Neural cell (in vitro differentiated cells): Measurements from ENCODE around the gene MT1X. TPM values are rescaled to one million over a fixed set of nuclear protein-coding genes. Genes with fewer than 3 reads are reported as not detected.

Experiments
- H2AFZ ChIP-seq: fragments of 200-600, 300-800 bp; sonication (generic), shearing (Covaris generic); 2 replicates; pipeline ENCODE4 v1.6.0; 2014; ENCODE audit warnings: low read depth, mild to moderate bottlenecking, antibody characterized with exemption, low read length, moderate library complexity
- H3F3A ChIP-seq: fragments of 200-600 bp; shearing (Covaris generic); 2 replicates; pipeline ENCODE4 v1.6.1; 2016; ENCODE audit warnings: mild to moderate bottlenecking, moderate library complexity, mixed read lengths, antibody characterized with exemption, low read length; ENCODE audit not compliant: insufficient read depth, poor library complexity, severe bottlenecking
- H3K27ac ChIP-seq: fragments of 200-600, 300-800 bp; sonication (generic), shearing (Covaris generic); 2 replicates; pipeline ENCODE4 v1.5.1; 2014; ENCODE audit warnings: mild to moderate bottlenecking, low read length, moderate library complexity
- H3K27me3 ChIP-seq: fragments of 300-800, 200-600 bp; sonication (generic), shearing (Covaris generic); 2 replicates; pipeline ENCODE4 v1.6.0; 2014; ENCODE audit warnings: mild to moderate bottlenecking, low read depth, low read length, moderate library complexity; ENCODE audit not compliant: insufficient read depth
- H3K36me3 ChIP-seq: fragments of 300-800, 200-600 bp; sonication (generic), shearing (Covaris generic); 2 replicates; pipeline ENCODE4 v1.5.1; 2014; ENCODE audit warnings: mild to moderate bottlenecking, antibody characterized with exemption, low read length, moderate library complexity; ENCODE audit not compliant: insufficient read depth
- H3K4me2 ChIP-seq: fragments of 300-800, 200-600 bp; sonication (generic), shearing (Covaris generic); 2 replicates; pipeline ENCODE4 v1.6.0; 2014; ENCODE audit warnings: mild to moderate bottlenecking, low read length
- H3K4me3 ChIP-seq: fragments of 300-800, 200-600 bp; sonication (generic), shearing (Covaris generic); 2 replicates; pipeline ENCODE4 v1.5.1; 2014; ENCODE audit warnings: mild to moderate bottlenecking, low read length, moderate library complexity
- H3K79me2 ChIP-seq: fragments of 200-600 bp; shearing (Covaris generic); replicated peaks from 2 replicates; pipeline ENCODE4 v1.6.0; 2014; ENCODE audit warnings: mild to moderate bottlenecking, low read length, moderate library complexity; ENCODE audit not compliant: insufficient read depth
- H3K9ac ChIP-seq: fragments of 300-800, 200-600 bp; sonication (generic), shearing (Covaris generic); 2 replicates; pipeline ENCODE4 v1.6.1; 2016; ENCODE audit warnings: mild to moderate bottlenecking, low read length, mixed read lengths
- H3K9me2 ChIP-seq: fragments of 200-600 bp; shearing (Covaris generic); 2 replicates; pipeline ENCODE4 v1.6.1; 2016; ENCODE audit warnings: mild to moderate bottlenecking, low read length, mixed read lengths; ENCODE audit not compliant: insufficient read depth
- H3K9me3 ChIP-seq: fragments of 200-600, 300-800 bp; sonication (generic), shearing (Covaris generic); 2 replicates; pipeline ENCODE4 v1.6.1; 2016; ENCODE audit warnings: mild to moderate bottlenecking, mixed run types, low read length, moderate library complexity, mixed read lengths
- H4K20me1 ChIP-seq: fragments of 200-600 bp; shearing (Covaris generic); 2 replicates; pipeline ENCODE4 v1.6.1; 2016; ENCODE audit warnings: mild to moderate bottlenecking, mixed run types; ENCODE audit not compliant: insufficient read depth
- EP300 ChIP-seq: fragments of 450-650 bp; conservative IDR thresholded peaks from 2 replicates; pipeline ENCODE4 v1.6.1; 2014; ENCODE audit warnings: antibody characterized with exemption, mild to moderate bottlenecking, moderate library complexity; ENCODE audit not compliant: poor library complexity, severe bottlenecking
- EZH2 ChIP-seq: fragments of 200-600, 300-800 bp; shearing (Covaris generic), sonication (generic); IDR thresholded peaks from 2 replicates; pipeline ENCODE4 v1.6.1; 2014; ENCODE audit warnings: antibody characterized with exemption, low read length, borderline replicate concordance, mild to moderate bottlenecking; ENCODE audit not compliant: insufficient read depth, poor library complexity, severe bottlenecking
- MXI1 ChIP-seq: fragments of 450-650 bp; conservative IDR thresholded peaks from 2 replicates; pipeline ENCODE4 v1.6.1; 2014; ENCODE audit warnings: antibody characterized with exemption, mild to moderate bottlenecking; ENCODE audit not compliant: poor library complexity, severe bottlenecking
- POLR2AphosphoS5 ChIP-seq: IDR thresholded peaks from 2 replicates; pipeline ENCODE4 v1.6.1; 2012
- RAD21 ChIP-seq: fragments of 450-650 bp; conservative IDR thresholded peaks from 2 replicates; pipeline ENCODE4 v1.6.1; 2014; ENCODE audit warnings: antibody characterized with exemption, mild to moderate bottlenecking, moderate library complexity
- SMC3 ChIP-seq: fragments of 450-650 bp; conservative IDR thresholded peaks from 2 replicates; pipeline ENCODE4 v1.6.1; 2014; ENCODE audit warnings: antibody characterized with exemption, mild to moderate bottlenecking, moderate library complexity; ENCODE audit not compliant: poor library complexity
- TAF1 ChIP-seq: IDR thresholded peaks from 2 replicates; pipeline ENCODE4 v1.6.1; 2012; ENCODE audit warnings: low read depth
- polyA plus RNA-seq: library from polyadenylated mRNA; depleted of rRNA; stranded (reverse); fragments of >200 nt; gene quantifications from 2 replicates; pipeline ENCODE4 v1.2.3, GENCODE V29; 2014
- TF ChIP-seq, protein P1 (sequence below): fragments of 450-650 bp; IDR thresholded peaks from 2 replicates; pipeline ENCODE4 v1.5.1; 2014; ENCODE audit warnings: antibody characterized with exemption, mild to moderate bottlenecking, moderate library complexity; ENCODE audit not compliant: poor library complexity, severe bottlenecking
- TF ChIP-seq, protein P2 (sequence below): IDR thresholded peaks from 2 replicates; pipeline ENCODE4 v1.6.1; 2012; ENCODE audit warnings: borderline replicate concordance

MT1X gene
- polyA plus RNA-seq, 1 donor from 2014 or later: 8.1 TPM

DNA sequence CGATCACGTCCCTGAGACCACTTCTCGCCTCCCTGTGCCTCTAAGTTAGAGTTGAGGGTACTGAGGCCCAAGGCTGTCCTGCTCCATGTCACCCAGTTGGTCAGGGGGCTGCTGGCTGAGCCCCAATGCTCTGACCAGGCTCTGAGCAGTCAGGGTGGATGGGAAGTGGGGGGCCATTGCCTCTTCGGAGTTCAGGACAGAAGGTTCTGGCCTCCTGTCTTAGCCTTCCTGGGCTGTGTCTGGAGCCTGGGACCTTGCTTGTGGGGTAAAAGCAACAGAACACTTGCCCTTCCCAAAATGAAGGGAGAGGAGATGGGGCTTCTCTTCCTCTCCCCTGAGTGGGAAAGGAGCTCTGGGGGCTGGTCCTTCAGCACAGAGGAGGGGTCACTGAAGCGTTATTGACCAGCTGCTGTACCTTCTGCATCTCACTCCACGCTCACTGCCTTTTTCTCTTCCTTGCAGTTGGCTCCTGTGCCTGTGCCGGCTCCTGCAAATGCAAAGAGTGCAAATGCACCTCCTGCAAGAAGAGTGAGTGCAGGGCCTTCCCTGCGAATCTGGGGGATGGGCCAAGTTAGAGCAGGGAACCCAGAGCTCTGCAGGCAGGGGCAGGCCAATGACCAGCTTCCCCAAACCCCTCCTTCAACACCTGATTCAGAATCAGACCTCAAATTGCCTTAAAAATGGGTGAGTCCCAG, 580 bp downstream of the MT1X start:
- Histone ChIP-seq H3K27ac (no peak overlapping the region), H3F3A (no peaks in the 10 kb centered on the region), H3K27me3 (peaks cover 30% of the 10 kb centered on the region), H3K9ac (no peak overlapping the region), H3K36me3 (no peaks in the 10 kb centered on the region), H3K9me2 (no peaks in the 10 kb centered on the region), H2AFZ (no peak overlapping the region), H3K4me2 (no peak overlapping the region), H3K4me3 (peak overlapping the region; percentile 64), H4K20me1 (no peaks in the 10 kb centered on the region), H3K79me2 (no peaks in the 10 kb centered on the region), H3K9me3 (no peaks in the 10 kb centered on the region)
- TF ChIP-seq EZH2: no peak
- TF ChIP-seq, protein P1, sequence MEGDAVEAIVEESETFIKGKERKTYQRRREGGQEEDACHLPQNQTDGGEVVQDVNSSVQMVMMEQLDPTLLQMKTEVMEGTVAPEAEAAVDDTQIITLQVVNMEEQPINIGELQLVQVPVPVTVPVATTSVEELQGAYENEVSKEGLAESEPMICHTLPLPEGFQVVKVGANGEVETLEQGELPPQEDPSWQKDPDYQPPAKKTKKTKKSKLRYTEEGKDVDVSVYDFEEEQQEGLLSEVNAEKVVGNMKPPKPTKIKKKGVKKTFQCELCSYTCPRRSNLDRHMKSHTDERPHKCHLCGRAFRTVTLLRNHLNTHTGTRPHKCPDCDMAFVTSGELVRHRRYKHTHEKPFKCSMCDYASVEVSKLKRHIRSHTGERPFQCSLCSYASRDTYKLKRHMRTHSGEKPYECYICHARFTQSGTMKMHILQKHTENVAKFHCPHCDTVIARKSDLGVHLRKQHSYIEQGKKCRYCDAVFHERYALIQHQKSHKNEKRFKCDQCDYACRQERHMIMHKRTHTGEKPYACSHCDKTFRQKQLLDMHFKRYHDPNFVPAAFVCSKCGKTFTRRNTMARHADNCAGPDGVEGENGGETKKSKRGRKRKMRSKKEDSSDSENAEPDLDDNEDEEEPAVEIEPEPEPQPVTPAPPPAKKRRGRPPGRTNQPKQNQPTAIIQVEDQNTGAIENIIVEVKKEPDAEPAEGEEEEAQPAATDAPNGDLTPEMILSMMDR: no peak
- TF ChIP-seq RAD21: no peak
- TF ChIP-seq POLR2AphosphoS5: no peak
- TF ChIP-seq MXI1: no peak
- TF ChIP-seq EP300: no peak
- TF ChIP-seq TAF1: no peak
- TF ChIP-seq, protein P2, sequence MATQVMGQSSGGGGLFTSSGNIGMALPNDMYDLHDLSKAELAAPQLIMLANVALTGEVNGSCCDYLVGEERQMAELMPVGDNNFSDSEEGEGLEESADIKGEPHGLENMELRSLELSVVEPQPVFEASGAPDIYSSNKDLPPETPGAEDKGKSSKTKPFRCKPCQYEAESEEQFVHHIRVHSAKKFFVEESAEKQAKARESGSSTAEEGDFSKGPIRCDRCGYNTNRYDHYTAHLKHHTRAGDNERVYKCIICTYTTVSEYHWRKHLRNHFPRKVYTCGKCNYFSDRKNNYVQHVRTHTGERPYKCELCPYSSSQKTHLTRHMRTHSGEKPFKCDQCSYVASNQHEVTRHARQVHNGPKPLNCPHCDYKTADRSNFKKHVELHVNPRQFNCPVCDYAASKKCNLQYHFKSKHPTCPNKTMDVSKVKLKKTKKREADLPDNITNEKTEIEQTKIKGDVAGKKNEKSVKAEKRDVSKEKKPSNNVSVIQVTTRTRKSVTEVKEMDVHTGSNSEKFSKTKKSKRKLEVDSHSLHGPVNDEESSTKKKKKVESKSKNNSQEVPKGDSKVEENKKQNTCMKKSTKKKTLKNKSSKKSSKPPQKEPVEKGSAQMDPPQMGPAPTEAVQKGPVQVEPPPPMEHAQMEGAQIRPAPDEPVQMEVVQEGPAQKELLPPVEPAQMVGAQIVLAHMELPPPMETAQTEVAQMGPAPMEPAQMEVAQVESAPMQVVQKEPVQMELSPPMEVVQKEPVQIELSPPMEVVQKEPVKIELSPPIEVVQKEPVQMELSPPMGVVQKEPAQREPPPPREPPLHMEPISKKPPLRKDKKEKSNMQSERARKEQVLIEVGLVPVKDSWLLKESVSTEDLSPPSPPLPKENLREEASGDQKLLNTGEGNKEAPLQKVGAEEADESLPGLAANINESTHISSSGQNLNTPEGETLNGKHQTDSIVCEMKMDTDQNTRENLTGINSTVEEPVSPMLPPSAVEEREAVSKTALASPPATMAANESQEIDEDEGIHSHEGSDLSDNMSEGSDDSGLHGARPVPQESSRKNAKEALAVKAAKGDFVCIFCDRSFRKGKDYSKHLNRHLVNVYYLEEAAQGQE: no peak
- TF ChIP-seq SMC3: no peak

DNA sequence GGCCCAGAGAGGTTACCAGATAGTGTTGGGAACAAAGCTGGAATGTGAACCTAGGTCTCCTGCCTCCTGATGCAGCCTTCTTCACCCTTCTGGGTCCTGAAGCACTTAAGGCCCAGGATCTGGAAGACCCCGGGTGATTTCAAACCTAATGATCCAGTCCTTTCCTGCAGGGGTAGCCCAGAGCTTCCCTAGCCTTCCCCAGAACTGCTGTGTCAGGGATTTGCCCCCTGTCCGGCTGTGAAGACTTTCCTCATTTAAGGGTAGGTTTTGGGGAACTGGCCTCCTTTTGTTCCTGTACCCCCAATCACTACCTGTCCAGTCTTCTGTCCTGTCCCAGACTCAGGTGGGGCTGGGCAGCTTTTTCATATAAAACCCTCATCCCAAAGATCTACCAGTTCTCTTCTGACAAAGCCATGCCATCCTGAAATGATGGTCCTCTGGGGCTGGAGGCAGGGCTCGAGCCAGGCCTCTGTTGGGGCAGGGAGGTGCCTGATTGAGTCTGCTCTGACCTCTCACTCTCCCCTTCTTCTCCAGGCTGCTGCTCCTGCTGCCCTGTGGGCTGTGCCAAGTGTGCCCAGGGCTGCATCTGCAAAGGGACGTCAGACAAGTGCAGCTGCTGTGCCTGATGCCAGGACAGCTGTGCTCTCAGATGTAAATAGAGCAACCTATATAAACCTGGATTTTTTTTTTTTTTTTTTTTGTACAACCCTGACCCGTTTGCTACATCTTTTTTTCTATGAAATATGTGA, 1.3 kb downstream of the MT1X start:
- H3K9me3 ChIP-seq: no peaks in the 10 kb centered on the region
- H2AFZ ChIP-seq: no peak overlapping the region
- TF ChIP-seq EP300: no peak
- no peak for TF ChIP-seq EZH2
- TF ChIP-seq, protein P1: no peak
- no peak for TF ChIP-seq TAF1
- no peak for TF ChIP-seq SMC3
- TF ChIP-seq MXI1: no peak
- TF ChIP-seq RAD21: no peak
- TF ChIP-seq, protein P2: no peak
- no peak for TF ChIP-seq POLR2AphosphoS5
- peaks cover 26% of the 10 kb centered on the region for H3K27me3 ChIP-seq
- H3K9ac ChIP-seq: no peak overlapping the region
- H3K79me2 ChIP-seq: no peaks in the 10 kb centered on the region
- H3K27ac ChIP-seq: no peak overlapping the region
- no peaks in the 10 kb centered on the region for H3K9me2 ChIP-seq
- no peak overlapping the region for H3K4me2 ChIP-seq
- no peaks in the 10 kb centered on the region for H4K20me1 ChIP-seq
- no peaks in the 10 kb centered on the region for H3K36me3 ChIP-seq
- no peaks in the 10 kb centered on the region for H3F3A ChIP-seq
- no peak overlapping the region for H3K4me3 ChIP-seq
